H1 (cell line): ENCODE data around the gene PDGFRA. TPM values are rescaled to one million over a fixed set of nuclear protein-coding genes. Genes with fewer than 3 reads are reported as not detected.

Experiments
- CTCF ChIA-PET: fragments of 300-600 bp; sonication (Branson Sonifier 250); formaldehyde crosslinking; loops from one replicate; lab custom pipeline; 2021; ENCODE audit not compliant: partially characterized antibody; lab: Charles Lee
- POLR2A ChIA-PET: fragments of 300-600 bp; sonication (Branson Sonifier 250); formaldehyde crosslinking; loops from one replicate; lab custom pipeline; 2021; ENCODE audit warnings: inconsistent platforms; ENCODE audit not compliant: partially characterized antibody; lab: Charles Lee
- DNase-seq, 2 experiments: peaks; one replicate each; pipeline versions ENCODE4 v3.0.0 to v3.0.0-alpha.2; 2010 to 2022; ENCODE audit warnings: low spot score in 2 of 2, low read depth in 1 of 2, mixed read lengths in 1 of 2
- FAIRE-seq: peaks from 2 replicates; lab custom pipeline; 2011; peaks lifted over from hg19 to GRCh38; lab: Jason Lieb, UNC
- H2AFZ ChIP-seq: 2 replicates; pipeline ENCODE4 v1.8.1; 2012; ENCODE audit warnings: low read length, inconsistent platforms
- H2AK5ac ChIP-seq: 2 replicates; pipeline ENCODE4 v1.6.1; 2013; ENCODE audit warnings: low read depth, low read length
- H2BK120ac ChIP-seq: replicated peaks from 2 replicates; pipeline ENCODE3; 2013; ENCODE audit warnings: low read depth, low read length, inconsistent platforms
- H2BK12ac ChIP-seq: 2 replicates; pipeline ENCODE4 v1.6.1; 2013; ENCODE audit warnings: low read depth, low read length
- H2BK15ac ChIP-seq: 2 replicates; pipeline ENCODE4 v1.6.1; 2013; ENCODE audit warnings: low read length
- H2BK20ac ChIP-seq: 2 replicates; pipeline ENCODE4 v1.6.1; 2013; ENCODE audit warnings: low read length
- H2BK5ac ChIP-seq: 2 replicates; pipeline ENCODE4 v1.6.1; 2013; ENCODE audit warnings: low read depth, low read length
- H3K14ac ChIP-seq: 2 replicates; pipeline ENCODE4 v1.6.1; 2013; ENCODE audit warnings: inconsistent platforms; ENCODE audit not compliant: insufficient read length
- H3K18ac ChIP-seq: 2 replicates; pipeline ENCODE4 v1.6.1; 2013; ENCODE audit warnings: low read length; ENCODE audit errors: extremely low read depth
- H3K23ac ChIP-seq: 2 replicates; pipeline ENCODE4 v1.6.1; 2013; ENCODE audit warnings: inconsistent platforms; ENCODE audit not compliant: insufficient read length
- H3K23me2 ChIP-seq: 2 replicates; pipeline ENCODE4 v1.6.1; 2013; ENCODE audit warnings: low read depth, low read length
- H3K27ac ChIP-seq: 2 replicates; pipeline ENCODE4 v1.6.1; 2011; ENCODE audit warnings: low read depth, low read length, inconsistent platforms
- H3K27me3 ChIP-seq, 4 experiments: replicated peaks in 1 of 4; 1 replicate in 1 of 4; 2 replicates in 3 of 4; pipeline versions ENCODE4 v1.6.1 to v1.8.1; 2011 to 2013; ENCODE audit warnings: low read length in 3 of 4, mild to moderate bottlenecking in 3 of 4, inconsistent platforms in 2 of 4, mixed read lengths in 2 of 4, moderate library complexity in 1 of 4; ENCODE audit not compliant: control insufficient read depth in 3 of 4, insufficient read depth in 3 of 4; ENCODE audit errors: extremely low read depth in 1 of 4
- H3K36me3 ChIP-seq, 4 experiments: 2 replicates each; pipeline versions ENCODE4 v1.6.1 to v1.8.1; 2011 to 2013; ENCODE audit warnings: mild to moderate bottlenecking in 4 of 4, low read length in 3 of 4, moderate library complexity in 2 of 4, control low read depth in 1 of 4, inconsistent platforms in 1 of 4; ENCODE audit not compliant: insufficient read depth in 4 of 4, control insufficient read depth in 2 of 4
- H3K4ac ChIP-seq: replicated peaks from 2 replicates; pipeline ENCODE3; 2013; ENCODE audit warnings: low read length, low read depth, mixed read lengths, inconsistent platforms; ENCODE audit not compliant: insufficient read length
- H3K4me1 ChIP-seq, 4 experiments: replicated peaks in 1 of 4; 1 replicate in 1 of 4; 2 replicates in 3 of 4; pipeline versions ENCODE4 v1.6.1 to v1.8.1; 2011 to 2013; ENCODE audit warnings: low read length in 3 of 4, inconsistent platforms in 2 of 4, mixed read lengths in 1 of 4; ENCODE audit not compliant: insufficient read depth in 4 of 4, control insufficient read depth in 3 of 4
- H3K4me2 ChIP-seq, 2 experiments: 2 replicates each; pipeline versions ENCODE4 v1.6.1 to v1.8.1; 2011 to 2013; ENCODE audit warnings: low read depth in 2 of 2, low read length in 2 of 2, control low read depth in 1 of 2, inconsistent platforms in 1 of 2, mild to moderate bottlenecking in 1 of 2; ENCODE audit not compliant: insufficient read depth in 1 of 2
- H3K4me3 ChIP-seq, 4 experiments: fragments of 200-600, 300-600 bp in 1 of 4; sonication (generic), shearing (Covaris generic), sonication (Bioruptor Twin) in 1 of 4; 2 replicates each; pipeline versions ENCODE4 v1.5.1 to v1.8.1; 2011 to 2016; ENCODE audit warnings: low read length in 4 of 4, low read depth in 3 of 4, control low read depth in 2 of 4, inconsistent platforms in 2 of 4, mild to moderate bottlenecking in 2 of 4, mixed read lengths in 1 of 4, moderate library complexity in 1 of 4; ENCODE audit not compliant: insufficient read depth in 2 of 4; ENCODE audit errors: extremely low read depth in 1 of 4
- H3K56ac ChIP-seq: replicated peaks from 2 replicates; pipeline ENCODE3; 2013; ENCODE audit warnings: low read depth, mild to moderate bottlenecking, mixed read lengths, low read length, inconsistent platforms; ENCODE audit not compliant: insufficient read length
- H3K79me1 ChIP-seq: 2 replicates; pipeline ENCODE4 v1.6.1; 2013; ENCODE audit warnings: low read depth, low read length, control low read depth
- H3K79me2 ChIP-seq, 2 experiments: 2 replicates each; pipeline versions ENCODE4 v1.6.1 to v1.8.1; 2012 to 2013; ENCODE audit warnings: low read length in 2 of 2, mild to moderate bottlenecking in 2 of 2, inconsistent platforms in 1 of 2; ENCODE audit not compliant: insufficient read depth in 2 of 2, control insufficient read depth in 1 of 2
- H3K9ac ChIP-seq, 4 experiments: replicated peaks in 1 of 4; 1 replicate in 1 of 4; 2 replicates in 3 of 4; pipeline versions ENCODE4 v1.6.1 to v1.8.1; 2011 to 2013; ENCODE audit warnings: low read depth in 3 of 4, low read length in 3 of 4, control low read depth in 2 of 4, mild to moderate bottlenecking in 2 of 4, moderate library complexity in 2 of 4, inconsistent platforms in 1 of 4; ENCODE audit errors: extremely low read depth in 1 of 4
- H3K9me3 ChIP-seq, 2 experiments: 2 replicates each; pipeline versions ENCODE4 v1.6.1 to v1.8.1; 2012 to 2013; ENCODE audit warnings: mild to moderate bottlenecking in 2 of 2, moderate library complexity in 2 of 2, control low read depth in 1 of 2, inconsistent platforms in 1 of 2, low read depth in 1 of 2, low read length in 1 of 2, mixed read lengths in 1 of 2; ENCODE audit not compliant: insufficient read depth in 2 of 2
- H4K20me1 ChIP-seq, 2 experiments: replicated peaks in 1 of 2; 2 replicates each; pipeline versions ENCODE3 to v1.8.1; 2011 to 2013; ENCODE audit warnings: inconsistent platforms in 2 of 2, low read length in 2 of 2, mild to moderate bottlenecking in 1 of 2; ENCODE audit not compliant: insufficient read depth in 2 of 2, control insufficient read depth in 1 of 2
- H4K5ac ChIP-seq: 2 replicates; pipeline ENCODE4 v1.6.1; 2013; ENCODE audit warnings: low read length, low read depth, mixed read lengths, inconsistent platforms; ENCODE audit not compliant: insufficient read length
- H4K8ac ChIP-seq: 2 replicates; pipeline ENCODE4 v1.8.0; 2013; ENCODE audit warnings: mild to moderate bottlenecking, moderate library complexity, low read length, inconsistent platforms; ENCODE audit not compliant: insufficient read depth; ENCODE audit errors: extremely low read depth
- H4K91ac ChIP-seq: replicated peaks from 2 replicates; pipeline ENCODE3; 2013; ENCODE audit warnings: low read length, mixed read lengths, inconsistent platforms; ENCODE audit not compliant: insufficient read length
- ATF3 ChIP-seq: IDR thresholded peaks from 2 replicates; pipeline ENCODE4 v1.6.1; 2011; ENCODE audit warnings: low read depth, mild to moderate bottlenecking, low read length; ENCODE audit not compliant: insufficient read depth
- EP300 ChIP-seq, 2 experiments: IDR thresholded peaks; 1 replicate in 1 of 2; 2 replicates in 1 of 2; pipeline ENCODE4 v1.6.1; 2011 to 2012; ENCODE audit warnings: low read depth in 2 of 2, low read length in 2 of 2, mild to moderate bottlenecking in 2 of 2, borderline replicate concordance in 1 of 2, inconsistent platforms in 1 of 2, moderate library complexity in 1 of 2
- POU5F1 ChIP-seq: IDR thresholded peaks from 2 replicates; pipeline ENCODE4 v1.6.1; 2011; ENCODE audit warnings: low read depth, mild to moderate bottlenecking, low read length, moderate library complexity
- RNF2 ChIP-seq: fragments of 200-900, 300-1000 bp; sonication (generic); IDR thresholded peaks from 2 replicates; pipeline ENCODE4 v1.7.1; 2016; ENCODE audit warnings: borderline replicate concordance, low read depth, mild to moderate bottlenecking, antibody characterized with exemption, low read length; ENCODE audit not compliant: poor library complexity, severe bottlenecking; ENCODE audit errors: missing control alignments
- whole genome bisulfite sequencing, 2 experiments: shearing (Covaris generic) in 1 of 2; methylation state at CpG; one replicate each; pipeline versions ENCODE4 v1.1.6 to v1.1.7; 2013 to 2015; ENCODE audit warnings: low lambda C conversion rate in 2 of 2, mixed read lengths in 2 of 2, inconsistent platforms in 1 of 2, low coverage in 1 of 2, missing lambda C conversion rate in 1 of 2; ENCODE audit not compliant: insufficient replicate concordance in 2 of 2, insufficient coverage in 1 of 2, insufficient read length in 1 of 2; ENCODE audit errors: extremely low coverage in 1 of 2, missing lambda C conversion rate in 1 of 2; 5-methylcytosine and 5-hydroxymethylcytosine counted together
- polyA plus RNA-seq, 7 experiments: library from polyadenylated mRNA; depleted of rRNA in 3 of 7; stranded (reverse) in 5 of 7; unstranded in 2 of 7; fragments of >200 nt in 5 of 7; fragments of 200-250 nt in 2 of 7; gene quantifications; 1 replicate in 5 of 7; 2 replicates in 1 of 7; 4 replicates in 1 of 7; pipeline versions ENCODE4 v1.2.1 to v1.2.3, GENCODE V29; 2011 to 2013; ENCODE audit warnings: missing spikeins in 2 of 7, mixed read lengths in 2 of 7
- total RNA-seq: library from RNA; stranded (reverse); fragmentation: NEBNext Ultra II Directional; extraction: Animal tissue kit (Norgen Biotek cat#: 25700); gene quantifications from 2 replicates; pipeline ENCODE4 v1.2.1, GENCODE V29; 2021
- TF ChIP-seq, protein P1 (sequence below), 3 experiments: IDR thresholded peaks; 1 replicate in 2 of 3; 2 replicates in 1 of 3; pipeline versions ENCODE4 v1.5.1 to v1.6.1; 2011; ENCODE audit warnings: low read length in 3 of 3, mild to moderate bottlenecking in 3 of 3, inconsistent platforms in 2 of 3, low read depth in 1 of 3, moderate library complexity in 1 of 3; ENCODE audit not compliant: insufficient read depth in 1 of 3; ENCODE audit errors: control extremely low read depth in 1 of 3

Gene PDGFRA
- total and polyA plus RNA-seq, 2 of the 8 experiments (the other 6 are each of a cell fraction or from before 2014, with no cell fraction given), result 1.4 to 3.4 TPM

- no peak overlapping the region for H4K8ac ChIP-seq
- peaks cover 0 to 6% of the 10 kb centered on the region in 2 experiments; a peak in 1 of 4 replicates for H3K9me3 ChIP-seq
- H3K79me2 ChIP-seq, result no peaks in the 10 kb centered on the region
- H4K5ac ChIP-seq, result no peak overlapping the region
- no peaks in the 10 kb centered on the region for H3K79me1 ChIP-seq
- H3K4me2 ChIP-seq, result no peak overlapping the region
- H2AK5ac ChIP-seq, result no peak overlapping the region
- 0 out of 2 replicates have a peak overlapping the region, but pooled peaks have one; percentile 10 for H2AFZ ChIP-seq
- H2BK15ac ChIP-seq, result no peak overlapping the region
- no peaks in the 10 kb centered on the region for H3K27me3 ChIP-seq
- H4K91ac ChIP-seq, result no peak overlapping the region
- no peak overlapping the region for H2BK120ac ChIP-seq
- H3K4me1 ChIP-seq, result peaks cover 0 to 4% (median 0%) of the 10 kb centered on the region in 4 experiments; a peak in 3 of 7 replicates
- H3K56ac ChIP-seq, result no peak overlapping the region
- no peak overlapping the region for H2BK20ac ChIP-seq
- FAIRE-seq, result no peak
- H2BK5ac ChIP-seq, result no peak overlapping the region
- H3K36me3 ChIP-seq, result no peaks in the 10 kb centered on the region
- 91% methylated on average over 7 of the region's 7 CpGs; no CpG with 5 or more reads in 1 of the 2 experiments for WGBS, 2 experiments
- H3K18ac ChIP-seq, result no peak overlapping the region
- H3K23ac ChIP-seq, result no peak overlapping the region
- no peak for DNase-seq
- H3K9ac ChIP-seq, result no peak overlapping the region
- ChIA-PET CTCF (interaction anchor here (0.6 to 4.7 kb wide), 6 partner anchors 44 to 639 kb away, joined by 3 to 37 read pairs (median 4); no protein-coding TSS in a partner anchor), POLR2A (no interaction called here)
- H3K14ac ChIP-seq, result no peak overlapping the region
- H3K4ac ChIP-seq, result no peak overlapping the region
- no peaks in the 10 kb centered on the region for H4K20me1 ChIP-seq
- no peak overlapping the region for H2BK12ac ChIP-seq
- H3K23me2 ChIP-seq, result no peaks in the 10 kb centered on the region
- H3K27ac ChIP-seq, result no peak overlapping the region
- H3K4me3 ChIP-seq, result no peak overlapping the region
- TF ChIP-seq RNF2, result no peak
- TF ChIP-seq ATF3, result no peak
- TF ChIP-seq POU5F1, result no peak
- TF ChIP-seq, protein P1, sequence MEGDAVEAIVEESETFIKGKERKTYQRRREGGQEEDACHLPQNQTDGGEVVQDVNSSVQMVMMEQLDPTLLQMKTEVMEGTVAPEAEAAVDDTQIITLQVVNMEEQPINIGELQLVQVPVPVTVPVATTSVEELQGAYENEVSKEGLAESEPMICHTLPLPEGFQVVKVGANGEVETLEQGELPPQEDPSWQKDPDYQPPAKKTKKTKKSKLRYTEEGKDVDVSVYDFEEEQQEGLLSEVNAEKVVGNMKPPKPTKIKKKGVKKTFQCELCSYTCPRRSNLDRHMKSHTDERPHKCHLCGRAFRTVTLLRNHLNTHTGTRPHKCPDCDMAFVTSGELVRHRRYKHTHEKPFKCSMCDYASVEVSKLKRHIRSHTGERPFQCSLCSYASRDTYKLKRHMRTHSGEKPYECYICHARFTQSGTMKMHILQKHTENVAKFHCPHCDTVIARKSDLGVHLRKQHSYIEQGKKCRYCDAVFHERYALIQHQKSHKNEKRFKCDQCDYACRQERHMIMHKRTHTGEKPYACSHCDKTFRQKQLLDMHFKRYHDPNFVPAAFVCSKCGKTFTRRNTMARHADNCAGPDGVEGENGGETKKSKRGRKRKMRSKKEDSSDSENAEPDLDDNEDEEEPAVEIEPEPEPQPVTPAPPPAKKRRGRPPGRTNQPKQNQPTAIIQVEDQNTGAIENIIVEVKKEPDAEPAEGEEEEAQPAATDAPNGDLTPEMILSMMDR (IDR thresholded peaks at IDR 0.05; ENCODE audit: control extremely low read depth in 1 of 3, insufficient read depth in 1 of 3, low read depth in 1 of 3, low read length in 3 of 3), result no peak
- TF ChIP-seq EP300 (IDR thresholded peaks at IDR 0.05; ENCODE audit: borderline replicate concordance in 1 of 2, low read depth in 2 of 2, low read length in 2 of 2), result no peak
These were observed 92.0 kb downstream of the PDGFRA start for GRCh38 chr4:54320826-54321685.
